NOMO-1 treated with DMSO at 0.1 percent for 48 hours (cell line): ENCODE results near the gene RBM5.
"Not testable (repeated sequence)": the region's sequence is repeated elsewhere in the genome, so short reads cannot be mapped to it uniquely, and the experiment has no call there.

Experiments
- DNase-seq: peaks from one replicate; lab custom pipeline; 2025; ENCODE audit not compliant: unreplicated experiment; lab: John Stamatoyannopoulos, UW

The RBM5 gene

GRCh38 chr3:50088725-50089608, at the start of gene RBM5:
Gene RBM5, plus strand, starts transcription at chr3:50088919. Its CDS starts 1,516 bp downstream, at chr3:50090435.
- peak; percentile 93 for DNase-seq

GRCh38 chr3:50044976-50045375, 43.7 kb upstream of the RBM5 start:
- no peak for DNase-seq

- no peak for DNase-seq
These were observed 41.3 kb upstream of the RBM5 start for GRCh38 chr3:50047426-50047825.

DNA sequence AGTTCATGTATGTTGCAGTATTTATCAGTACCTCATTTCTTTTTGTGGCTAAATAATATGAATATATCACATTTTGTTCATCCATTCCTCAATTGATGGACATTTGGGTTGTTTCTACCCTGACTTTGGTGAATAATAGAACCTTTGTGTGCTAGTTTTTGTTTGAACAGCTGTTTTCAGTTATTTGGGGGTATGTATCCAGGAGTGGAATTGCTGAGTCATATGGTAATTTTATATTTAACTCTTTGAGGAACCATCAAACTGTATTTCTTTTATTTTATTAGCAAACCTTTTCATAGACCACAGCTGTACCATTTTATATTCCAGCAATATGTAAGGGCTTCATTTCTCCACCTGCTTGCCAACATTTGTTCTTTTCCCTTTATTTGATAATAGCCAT, 38.4 kb upstream of the RBM5 start:
- DNase-seq: no peak

DNA sequence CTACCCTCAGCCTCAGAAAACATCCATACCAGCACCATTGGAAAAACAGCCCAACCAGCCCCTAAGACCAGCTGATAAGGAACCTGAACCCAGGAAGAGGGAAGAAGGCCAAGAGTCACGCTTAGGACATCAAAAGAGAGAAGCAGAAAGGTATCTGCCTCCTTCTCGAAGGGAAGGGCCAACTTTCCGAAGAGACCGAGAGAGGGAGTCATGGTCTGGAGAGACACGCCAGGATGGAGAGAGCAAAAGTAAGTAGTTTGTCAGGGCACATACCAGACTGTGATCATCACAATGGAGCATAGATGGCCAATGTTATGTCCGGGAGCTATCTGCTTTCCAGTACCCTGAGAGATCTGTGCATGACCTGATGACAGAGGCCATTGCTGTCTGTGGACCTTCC, 31.0 kb upstream of the RBM5 start:
- DNase-seq: no peak

GRCh38 chr3:50068134-50068533, 20.6 kb upstream of the RBM5 start:
- no peak for DNase-seq

DNA sequence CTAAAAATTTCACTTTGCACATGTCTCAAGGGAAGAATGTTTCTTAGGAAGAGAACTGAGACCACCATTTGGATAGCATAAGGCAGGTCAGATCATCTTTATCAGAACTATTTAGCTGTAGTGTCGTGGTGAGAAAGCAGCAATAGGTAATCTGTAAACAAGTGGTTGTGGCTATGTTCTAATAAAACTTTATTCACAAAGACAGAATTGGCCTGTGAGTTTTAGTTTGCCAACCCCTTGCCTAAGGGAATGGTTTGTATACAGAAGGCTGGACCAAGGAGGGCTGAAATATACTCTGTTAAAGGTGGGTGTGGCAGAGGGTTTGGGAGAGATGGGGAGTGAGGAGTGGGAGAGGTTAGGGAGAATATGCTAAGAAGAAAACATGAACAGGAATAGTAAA, 10.6 kb upstream of the RBM5 start:
- no peak for DNase-seq

DNA sequence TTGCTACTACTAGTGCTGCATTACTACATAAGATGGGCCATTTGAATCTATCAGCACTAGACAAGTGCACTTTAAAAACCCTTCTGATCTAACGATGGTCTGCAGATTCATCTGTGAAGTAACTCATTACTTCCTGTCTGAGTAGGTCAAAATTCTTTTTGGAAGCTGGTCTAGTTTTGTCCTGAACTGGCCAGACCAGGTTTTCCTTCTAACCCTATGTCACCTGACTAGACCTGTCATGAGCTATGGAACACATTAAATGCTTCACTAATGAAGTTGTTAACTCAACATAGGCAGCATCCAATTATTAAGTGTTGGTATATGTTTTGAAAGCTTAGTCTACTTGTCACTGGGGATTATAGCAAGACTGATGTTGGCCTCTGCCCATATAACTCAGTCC, 10.1 kb upstream of the RBM5 start:
- no peak for DNase-seq

GRCh38 chr3:50084951-50085350, 3.8 kb upstream of the RBM5 start:
- DNase-seq: not testable (repeated sequence)

- no peak for DNase-seq
These were observed 858 bp downstream of the RBM5 start for GRCh38 chr3:50089609-50089945.

- no peak for DNase-seq
These were observed 2.3 kb downstream of the RBM5 start for GRCh38 chr3:50090984-50091383.

GRCh38 chr3:50095352-50095998, 6.8 kb downstream of the RBM5 start:
- DNase-seq: no peak

DNA sequence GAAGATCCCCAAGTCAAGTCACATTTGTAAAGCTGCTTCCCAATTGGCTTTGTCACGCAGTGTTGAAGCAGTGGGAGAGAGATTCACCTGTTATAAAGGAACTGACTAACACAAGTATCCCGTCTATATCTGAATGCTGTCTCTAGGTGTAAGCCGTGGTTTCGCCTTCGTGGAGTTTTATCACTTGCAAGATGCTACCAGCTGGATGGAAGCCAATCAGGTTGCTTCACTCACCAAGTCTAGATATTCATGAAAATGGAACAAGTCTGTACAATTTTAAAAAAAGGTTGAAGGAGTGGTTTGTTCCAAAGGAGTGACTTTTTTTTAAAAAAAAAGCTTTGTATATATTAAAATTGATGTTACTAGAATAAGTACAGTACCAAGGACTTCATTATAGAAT, 11.7 kb downstream of the RBM5 start:
- no peak for DNase-seq

DNA sequence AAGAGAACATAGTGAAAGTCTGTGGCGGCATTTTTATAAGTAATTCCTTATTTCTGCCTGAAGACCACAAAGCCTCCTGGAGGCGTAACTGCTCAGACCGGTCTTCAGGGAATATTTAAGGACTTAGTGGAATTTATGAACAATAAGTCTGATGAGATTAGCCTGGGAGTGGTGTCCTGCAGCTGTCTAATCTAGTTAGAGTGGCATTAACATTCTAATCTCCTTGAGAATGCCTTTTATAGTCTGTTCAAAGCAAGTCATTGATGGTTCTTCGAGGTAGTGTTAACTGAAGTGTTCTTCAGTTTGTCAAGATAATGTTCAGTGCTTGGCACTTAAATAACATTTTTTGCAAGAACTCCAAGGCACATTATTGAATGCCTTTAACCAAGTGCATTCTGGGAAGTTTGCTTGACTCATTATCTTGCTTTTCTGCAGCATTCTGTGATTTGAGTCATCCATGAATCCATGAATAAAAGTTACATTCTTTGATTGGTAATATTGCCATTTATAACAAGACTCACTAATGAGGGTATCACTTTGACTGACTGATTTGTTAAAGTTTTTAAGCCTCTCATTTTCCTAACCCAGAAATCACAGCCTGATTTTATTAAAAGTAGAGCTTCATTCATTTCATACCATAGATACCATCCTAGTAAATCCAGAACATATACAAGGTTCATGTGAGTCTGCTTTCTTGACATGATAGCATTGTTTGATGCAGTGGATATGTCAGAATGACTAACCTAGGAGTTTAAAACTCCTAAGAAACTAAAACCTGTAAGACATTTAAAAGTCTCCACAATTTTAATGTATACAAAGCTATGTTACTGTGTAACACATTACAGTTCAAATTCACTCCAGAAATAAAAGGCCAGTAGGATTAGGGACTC, 12.5 kb downstream of the RBM5 start:
- DNase-seq: no peak

DNA sequence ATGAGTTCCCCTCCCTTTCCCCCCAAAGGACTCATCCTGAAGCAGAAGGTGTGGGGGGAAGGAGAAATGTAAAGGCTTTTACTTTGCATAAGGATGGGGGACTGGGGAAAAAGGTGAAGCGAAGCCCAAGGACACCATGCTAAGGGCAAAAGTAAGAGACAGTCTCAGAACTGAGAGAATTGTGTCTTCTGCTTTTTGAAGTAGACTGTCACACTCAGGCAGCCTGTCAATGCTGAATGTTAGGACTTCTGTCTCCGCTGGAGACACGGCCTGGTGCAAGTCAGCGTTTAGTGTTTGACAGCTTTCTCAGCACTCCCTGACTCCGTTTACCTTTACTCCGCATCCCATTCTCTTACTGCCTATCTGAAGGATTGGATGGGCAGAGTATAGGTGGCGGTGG, 13.8 kb downstream of the RBM5 start:
- DNase-seq: no peak

GRCh38 chr3:50111757-50112156, 23.0 kb downstream of the RBM5 start:
- no peak for DNase-seq

GRCh38 chr3:50112462-50112861, 23.7 kb downstream of the RBM5 start:
- DNase-seq: no peak

- DNase-seq: no peak
These were observed 28.4 kb downstream of the RBM5 start for GRCh38 chr3:50117120-50117519.

DNA sequence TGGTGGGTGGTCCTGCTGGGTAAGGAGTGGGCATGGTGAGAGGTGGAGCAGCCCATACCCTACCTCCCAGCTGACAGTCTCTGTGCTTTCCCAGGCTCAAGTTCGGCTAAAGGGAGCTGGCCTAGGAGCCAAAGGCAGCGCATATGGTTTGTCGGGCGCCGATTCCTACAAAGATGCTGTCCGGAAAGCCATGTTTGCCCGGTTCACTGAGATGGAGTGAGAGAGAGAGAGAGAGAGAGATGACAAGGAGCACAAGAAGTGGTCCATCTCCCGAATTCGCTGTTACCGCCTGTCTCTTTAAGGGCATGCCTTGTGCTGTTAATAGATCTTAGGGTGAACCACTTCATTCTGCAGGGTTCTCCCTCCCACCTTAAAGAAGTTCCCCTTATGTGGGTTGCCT, 29.5 kb downstream of the RBM5 start:
- no peak for DNase-seq

DNA sequence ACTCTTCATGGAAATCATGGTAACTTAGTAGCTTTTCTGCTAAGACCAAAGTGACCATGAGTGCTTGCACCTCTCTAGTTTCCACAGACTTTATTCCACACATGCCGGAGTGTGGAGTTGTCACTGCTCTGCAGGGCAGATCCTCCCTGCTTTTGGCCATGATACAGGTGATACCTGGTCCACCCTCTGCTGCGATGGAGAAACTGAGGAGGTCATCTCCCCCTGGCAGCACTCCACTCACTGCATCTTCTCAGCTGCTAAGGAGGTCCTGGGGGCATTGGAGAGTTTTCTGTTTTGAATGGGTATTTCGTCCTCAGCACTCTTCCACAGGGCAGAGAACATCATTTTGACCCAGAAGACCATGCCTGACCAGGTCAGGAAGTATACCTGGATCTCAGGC, 31.1 kb downstream of the RBM5 start:
- DNase-seq: no peak

DNA sequence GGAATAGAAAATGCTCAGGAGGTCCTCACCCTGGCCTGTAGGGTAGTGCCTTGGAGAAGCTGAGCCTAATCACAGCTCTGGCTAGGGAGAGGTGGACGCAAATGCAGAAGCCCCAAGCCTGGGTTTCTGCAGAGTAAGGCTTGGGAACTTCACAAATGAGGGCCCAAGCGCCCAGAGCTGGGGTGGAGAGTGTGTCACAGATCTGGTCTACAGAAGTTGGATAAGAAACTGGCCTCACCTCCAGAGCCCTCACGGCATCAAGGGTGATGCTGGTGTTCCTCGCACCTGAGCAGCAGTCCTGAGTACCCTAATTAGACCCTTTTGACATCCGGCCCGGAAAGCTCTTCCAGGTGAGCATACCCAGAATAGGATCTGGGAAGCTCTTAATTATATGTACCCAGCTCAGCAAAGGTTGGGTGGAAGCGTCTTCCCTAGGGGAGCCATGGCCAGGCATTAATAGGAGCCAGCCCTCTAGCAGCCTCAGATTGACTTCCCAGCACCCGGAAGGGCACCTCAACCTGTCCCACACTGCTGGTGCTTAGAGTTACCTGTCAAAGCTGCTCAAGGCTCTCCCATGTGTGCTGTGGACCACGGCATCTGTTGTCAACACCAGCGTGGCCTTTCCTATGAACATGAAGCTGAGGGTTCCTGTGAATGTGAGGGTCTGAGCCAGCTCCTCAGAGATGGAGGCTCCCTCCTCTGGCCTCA, 31.8 kb downstream of the RBM5 start:
- no peak for DNase-seq
